Measurements from ENCODE around the gene GMCL1. TPM values are rescaled to one million over a fixed set of nuclear protein-coding genes. Genes with fewer than 3 reads are reported as not detected.

Gene GMCL1
- total RNA-seq, 1 experiment from 2014 or later = 21.6 TPM

- TF ChIP-seq ZNF532 (CRISPR knock-in tag; IDR thresholded peaks at IDR 0.05; ENCODE audit: borderline replicate concordance) (no peak), PRRX2 (CRISPR knock-in tag; IDR thresholded peaks at IDR 0.05) (0 out of 2 replicates have a peak, but pooled peaks have one; percentile 52), NR3C1 (CRISPR knock-in tag; conservative IDR thresholded peaks at IDR 0.05; ENCODE audit: low read depth) (no peak), ZNF317 (CRISPR knock-in tag; IDR thresholded peaks at IDR 0.05; ENCODE audit: borderline replicate concordance, low read depth) (no peak), ZNF232 (CRISPR knock-in tag; IDR thresholded peaks at IDR 0.05) (peak; percentile 74; the same call in 1 of the 2 replicates), ATF1 (CRISPR knock-in tag; IDR thresholded peaks at IDR 0.05) (no peak), PRDM15 (CRISPR knock-in tag; IDR thresholded peaks at IDR 0.05) (no peak), ZNF281 (CRISPR knock-in tag; IDR thresholded peaks at IDR 0.05) (0 out of 2 replicates have a peak, but pooled peaks have one; percentile 53), ETV6 (CRISPR knock-in tag; IDR thresholded peaks at IDR 0.05) (peak; percentile 88), MYBL2 (CRISPR knock-in tag; IDR thresholded peaks at IDR 0.05) (peak; percentile 94), ZNF138 (CRISPR knock-in tag; conservative IDR thresholded peaks at IDR 0.05) (no peak), ZNF396 (CRISPR knock-in tag; IDR thresholded peaks at IDR 0.05; ENCODE audit: borderline replicate concordance) (no peak), CDX4 (CRISPR knock-in tag; IDR thresholded peaks at IDR 0.05; ENCODE audit: borderline replicate concordance) (no peak), ELF4 (CRISPR knock-in tag; IDR thresholded peaks at IDR 0.05; ENCODE audit: low read depth) (no peak), GRHL2 (CRISPR knock-in tag; IDR thresholded peaks at IDR 0.05; ENCODE audit: insufficient replicate concordance, severe bottlenecking) (no peak), NFE2L1 (CRISPR knock-in tag; IDR thresholded peaks at IDR 0.05) (peak; percentile 76), ZBTB21 (CRISPR knock-in tag; IDR thresholded peaks at IDR 0.05; ENCODE audit: borderline replicate concordance) (no peak), EMX1 (CRISPR knock-in tag; IDR thresholded peaks at IDR 0.05) (0 out of 2 replicates have a peak, but pooled peaks have one; percentile 35), MLX (CRISPR knock-in tag; IDR thresholded peaks at IDR 0.05) (0 out of 2 replicates have a peak, but pooled peaks have one; percentile 63), ZNF263 (CRISPR knock-in tag; IDR thresholded peaks at IDR 0.05; ENCODE audit: low read depth) (no peak), PREB (CRISPR knock-in tag; IDR thresholded peaks at IDR 0.05; ENCODE audit: borderline replicate concordance) (0 out of 2 replicates have a peak, but pooled peaks have one; percentile 63), ZNF423 (CRISPR knock-in tag; IDR thresholded peaks at IDR 0.05) (no peak), TEAD1 (CRISPR knock-in tag; IDR thresholded peaks at IDR 0.05) (0 out of 2 replicates have a peak, but pooled peaks have one; percentile 35), GABPB1 (CRISPR knock-in tag; IDR thresholded peaks at IDR 0.05) (peak; percentile 89)
Observed at GRCh38 chr2:69914164-69914949, 84.9 kb downstream of the GMCL1 start (continued).
